HG02852 (cell line): ENCODE measurements around the gene RWDD4.
"Not testable (repeated sequence)": the region's sequence is repeated elsewhere in the genome, so short reads cannot be mapped to it uniquely, and the experiment has no call there.

ENCODE experiments used
- ATAC-seq: cut with Tn5 transposase; IDR thresholded peaks from one replicate; pipeline ENCODE4 v1.9.1; 2021; ENCODE audit warnings: mild to moderate bottlenecking, moderate library complexity; ENCODE audit not compliant: unreplicated experiment

The RWDD4 gene

DNA sequence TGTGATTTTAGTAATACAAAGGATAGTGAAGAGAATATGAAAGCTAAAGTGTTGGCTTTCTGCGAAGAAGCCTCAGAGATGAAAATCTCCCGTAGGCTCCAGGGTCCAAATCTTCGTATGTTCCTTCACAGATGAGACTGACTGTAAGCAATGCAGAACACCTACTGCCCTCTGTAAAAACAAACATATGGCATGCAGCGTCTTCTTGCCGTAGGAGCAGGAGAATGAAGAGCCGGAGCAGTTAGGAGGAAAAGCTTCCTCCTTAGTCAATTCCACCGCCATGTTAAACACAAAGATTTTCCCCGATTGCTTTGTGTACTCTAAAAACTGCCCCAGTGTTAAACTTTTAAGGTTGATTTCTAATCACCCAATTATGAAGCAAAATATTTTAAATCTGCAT is 22.5 kb downstream of the RWDD4 start:
- ATAC-seq = no peak

DNA sequence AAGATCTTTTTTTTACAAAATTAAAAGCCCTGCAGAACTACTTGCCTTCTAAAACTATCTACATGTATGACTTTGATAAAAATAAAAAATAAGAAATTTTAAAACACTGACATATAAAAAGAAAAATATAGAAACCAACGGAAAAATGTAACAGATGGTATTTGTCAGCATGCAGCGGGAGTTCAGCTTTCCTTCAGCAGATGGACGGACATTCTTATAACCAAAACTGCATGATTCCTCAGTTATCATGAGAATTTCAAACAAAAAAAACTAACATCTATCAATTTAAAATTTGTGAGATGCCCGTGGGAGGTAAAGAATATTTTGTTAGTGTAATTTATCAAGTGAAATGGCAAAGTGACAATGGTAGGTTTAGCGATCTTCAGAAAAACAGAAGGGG is 23.2 kb downstream of the RWDD4 start:
- no peak for ATAC-seq

DNA sequence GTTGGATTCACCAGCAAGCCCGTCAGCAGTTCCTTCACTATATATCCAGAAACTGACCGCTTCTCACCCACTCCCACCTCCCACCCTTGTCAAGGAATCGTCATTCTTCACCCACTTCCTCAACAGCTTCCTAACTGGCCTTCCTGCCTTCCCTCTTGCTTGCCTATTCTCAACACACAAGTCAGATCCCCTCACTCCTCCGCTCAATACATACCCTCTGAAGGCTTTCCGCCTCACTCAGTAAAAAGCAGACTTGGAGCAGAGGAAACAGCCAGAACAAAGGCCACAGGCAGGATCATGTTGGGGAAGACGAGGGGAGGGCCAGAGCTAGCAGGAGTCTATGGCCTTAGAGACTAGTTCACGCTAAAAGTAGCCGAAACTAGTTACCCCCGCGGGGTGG is 23.7 kb downstream of the RWDD4 start:
- ATAC-seq = no peak

DNA sequence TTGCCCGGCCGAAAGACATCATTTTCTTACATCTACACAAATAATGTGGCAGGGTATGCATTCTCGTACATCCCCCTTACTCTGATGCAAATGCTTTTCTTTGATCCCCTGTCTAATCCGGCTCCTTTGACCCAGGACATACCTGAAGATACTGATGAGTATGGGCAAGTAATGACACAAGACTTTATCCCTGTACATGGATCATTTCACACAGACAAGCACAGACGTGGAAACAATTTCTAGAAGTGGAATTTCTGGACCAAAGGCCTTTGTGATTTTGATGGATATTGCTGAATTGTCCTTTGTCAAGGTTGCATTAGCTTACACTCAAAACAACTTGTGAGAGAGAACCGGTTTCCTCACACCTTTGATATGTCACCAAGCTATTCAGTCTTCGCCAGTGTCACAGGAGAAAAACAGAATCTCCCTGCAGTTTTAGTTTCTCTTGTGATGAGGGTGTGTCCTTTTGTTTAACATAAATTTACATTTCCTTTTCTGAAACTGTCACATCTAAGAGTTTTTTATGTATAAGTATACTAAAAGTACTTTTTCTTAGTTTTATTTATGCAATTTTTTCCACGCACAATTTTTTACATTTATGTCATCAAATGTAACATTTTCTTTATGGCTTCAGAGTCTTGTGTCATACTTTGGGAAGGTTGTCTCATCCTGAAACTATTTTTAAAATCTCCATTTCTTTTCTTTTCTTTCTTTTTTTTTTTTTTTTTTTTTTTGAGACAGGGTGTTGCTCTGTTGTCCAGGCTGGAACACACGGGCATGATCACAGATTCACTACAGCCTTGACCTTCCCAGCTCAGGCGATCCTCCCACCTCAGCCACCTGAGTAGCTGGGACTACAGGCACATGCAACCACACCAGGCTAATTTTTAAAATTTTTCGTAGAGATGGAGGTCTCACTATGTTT is 25.2 kb downstream of the RWDD4 start:
- no peak for ATAC-seq

DNA sequence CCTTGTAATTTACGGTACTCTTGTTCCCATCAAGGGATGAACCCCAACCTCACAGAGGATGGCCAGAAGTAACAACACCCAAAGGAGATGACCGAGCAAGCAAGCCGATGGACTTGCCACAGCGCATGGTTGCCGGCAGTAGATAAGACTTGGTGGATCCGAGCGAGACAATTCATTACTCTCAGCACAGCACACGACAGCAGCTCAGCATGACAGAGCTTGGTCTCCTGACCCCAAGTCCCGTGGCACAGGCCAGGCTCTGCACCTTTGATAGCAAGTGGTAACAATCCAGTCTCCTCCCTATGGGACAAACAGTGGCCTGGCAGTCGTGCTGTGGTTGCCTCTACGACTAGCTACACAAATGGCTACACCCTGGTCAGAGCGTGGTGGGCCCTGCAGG is 26.3 kb downstream of the RWDD4 start:
- no peak for ATAC-seq

DNA sequence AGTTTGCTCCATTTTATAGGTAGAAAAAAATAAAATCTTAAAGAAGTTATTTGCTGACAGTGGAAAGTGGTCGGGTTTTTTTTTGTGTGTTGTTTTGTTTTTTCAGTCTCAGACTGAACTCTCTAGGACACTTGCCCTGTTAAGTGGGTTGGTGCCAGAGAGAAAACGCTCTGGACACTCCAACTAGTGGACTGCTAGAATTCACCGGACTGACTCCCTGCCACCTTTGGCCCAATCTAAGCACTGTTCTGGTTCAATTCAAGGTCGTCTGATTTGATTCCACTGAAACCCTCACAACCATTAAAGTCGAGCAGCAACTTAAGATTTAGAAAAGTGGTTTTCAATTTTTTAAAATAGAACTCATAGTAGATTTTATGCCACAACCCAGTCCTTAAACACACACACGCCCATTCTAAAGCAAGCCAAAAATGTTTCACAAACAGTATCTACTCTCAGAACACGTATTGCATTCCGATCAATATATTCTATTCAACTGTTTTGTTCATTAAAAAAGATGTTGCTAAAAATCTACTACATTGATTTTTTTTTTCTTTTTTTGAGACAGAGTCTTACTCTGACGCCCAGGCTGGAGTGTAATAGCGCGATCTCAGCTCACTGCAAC is 27.3 kb downstream of the RWDD4 start:
- no peak for ATAC-seq

DNA sequence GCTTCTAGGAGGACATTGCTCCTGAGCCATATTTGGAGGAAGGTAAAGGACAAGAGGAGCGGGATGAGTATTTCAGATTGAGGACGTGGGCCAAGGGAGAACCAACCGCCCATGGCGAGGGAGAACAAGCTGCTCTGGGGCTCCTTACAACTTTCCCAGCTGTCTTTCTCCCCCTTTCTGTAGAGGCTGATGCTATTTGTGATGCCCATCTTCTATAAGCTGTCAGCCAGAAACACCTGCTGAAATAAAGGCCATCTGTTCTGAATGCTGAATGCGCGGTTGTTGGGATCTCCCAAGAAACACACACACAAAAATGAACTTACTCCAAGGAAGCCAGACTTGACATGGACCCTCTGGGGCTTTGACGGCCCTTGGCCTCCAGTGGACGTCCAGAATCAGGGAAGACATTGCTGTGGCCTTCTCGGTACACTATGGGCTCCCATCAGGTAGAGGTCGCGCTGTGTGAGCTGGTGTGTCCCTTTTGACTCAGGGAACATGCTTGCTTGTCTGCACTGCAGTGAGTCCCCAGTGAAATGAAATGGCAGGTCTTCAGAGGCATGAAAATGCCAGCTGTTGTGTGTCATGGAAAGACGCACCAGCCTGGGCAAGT is 30.9 kb downstream of the RWDD4 start:
- no peak for ATAC-seq

DNA sequence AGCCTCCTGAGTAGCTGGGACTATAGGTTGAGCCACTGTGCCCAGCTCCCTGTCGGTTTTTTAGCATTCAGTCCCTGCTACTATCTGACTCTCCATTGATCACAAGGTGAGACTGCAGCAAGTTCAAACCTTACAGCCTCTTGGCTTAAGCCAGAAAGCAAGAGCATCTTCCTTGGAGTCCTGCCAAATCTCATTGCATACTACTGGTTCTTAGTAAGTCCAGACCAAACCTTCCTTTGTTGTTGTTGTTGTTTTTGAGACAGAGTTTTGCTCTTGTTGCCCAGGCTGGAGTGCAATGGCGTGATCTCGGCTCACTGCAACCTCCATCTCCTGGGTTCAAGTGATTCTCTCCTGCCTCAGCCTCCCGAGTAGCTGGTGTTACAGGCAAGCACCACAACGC is 31.7 kb downstream of the RWDD4 start:
- ATAC-seq = not testable (repeated sequence)

DNA sequence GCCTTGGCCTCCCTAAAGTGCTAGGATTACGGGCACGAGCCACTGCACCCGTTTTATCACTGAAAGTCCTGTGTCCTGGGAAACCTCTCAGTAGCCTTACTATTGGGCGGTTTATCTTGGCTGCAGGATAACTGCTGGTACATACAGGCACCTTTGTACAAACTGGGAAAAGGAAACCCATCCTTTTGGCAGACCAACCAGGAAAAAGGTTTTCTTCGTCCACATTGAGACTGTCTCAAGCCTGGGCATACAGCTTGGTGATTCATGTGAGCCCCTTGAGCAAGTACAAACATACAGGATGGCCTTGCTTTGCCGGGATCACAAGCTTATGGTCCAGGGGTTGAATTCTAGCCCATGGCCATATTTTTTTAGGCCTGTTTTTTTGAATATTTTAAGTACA is 32.8 kb downstream of the RWDD4 start:
- ATAC-seq = no peak

DNA sequence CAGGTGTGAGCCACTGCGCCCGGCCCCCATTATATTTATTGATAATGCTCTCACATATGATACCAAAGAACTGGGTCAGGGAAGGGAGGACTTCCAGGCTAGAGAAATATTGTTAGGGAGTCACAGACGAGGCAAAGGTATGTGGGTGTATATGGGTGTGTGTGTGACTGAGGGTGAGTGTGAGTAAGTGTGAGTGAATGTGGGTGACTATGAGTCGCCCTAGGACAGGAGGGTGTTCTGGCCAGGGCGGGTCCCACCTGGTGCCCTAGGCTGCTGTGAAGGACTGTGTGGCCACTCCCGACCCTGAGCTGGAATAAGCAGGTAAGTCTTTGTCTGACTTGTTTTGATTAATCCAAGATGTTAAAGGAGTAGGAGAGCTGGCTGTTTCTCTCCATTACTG is 34.4 kb downstream of the RWDD4 start:
- no peak for ATAC-seq

DNA sequence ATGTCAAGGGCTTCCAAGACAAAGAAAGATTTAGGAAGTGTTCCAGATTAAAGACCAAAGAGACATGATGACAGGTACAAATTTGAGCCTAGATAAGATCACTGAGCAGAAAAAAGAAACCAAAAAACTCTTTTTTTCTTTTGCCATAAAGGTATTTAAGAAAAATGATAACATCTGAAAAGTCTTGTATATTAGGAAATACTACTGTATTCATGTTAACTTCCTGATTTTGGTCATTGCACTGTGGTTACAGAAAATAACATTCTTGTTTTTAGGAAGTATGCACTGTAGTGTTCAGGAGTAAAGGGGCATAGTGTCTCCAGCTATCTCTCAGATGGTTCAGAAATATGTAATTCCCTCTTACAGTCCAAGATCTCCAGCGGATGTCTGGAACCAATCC is 37.1 kb downstream of the RWDD4 start:
- ATAC-seq = no peak

DNA sequence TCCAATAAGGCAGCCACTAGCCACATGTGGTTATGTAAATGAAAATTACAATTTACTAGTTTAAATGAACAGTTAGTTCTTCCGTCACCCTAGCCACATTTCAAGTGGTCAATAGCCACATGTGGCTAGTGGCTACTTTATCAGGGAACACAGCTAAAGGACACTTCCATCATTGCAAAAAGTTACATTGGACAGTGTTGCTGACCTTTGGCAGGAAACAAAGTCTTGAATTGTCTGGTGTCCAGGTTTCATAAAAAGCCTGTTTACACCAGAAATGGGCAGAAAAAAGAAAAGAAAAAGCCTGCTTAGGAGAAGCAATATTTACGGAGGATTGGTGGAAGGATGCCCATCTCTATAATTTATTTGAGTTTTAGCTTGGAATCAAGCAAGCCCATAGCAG is 38.6 kb downstream of the RWDD4 start:
- no peak for ATAC-seq

DNA sequence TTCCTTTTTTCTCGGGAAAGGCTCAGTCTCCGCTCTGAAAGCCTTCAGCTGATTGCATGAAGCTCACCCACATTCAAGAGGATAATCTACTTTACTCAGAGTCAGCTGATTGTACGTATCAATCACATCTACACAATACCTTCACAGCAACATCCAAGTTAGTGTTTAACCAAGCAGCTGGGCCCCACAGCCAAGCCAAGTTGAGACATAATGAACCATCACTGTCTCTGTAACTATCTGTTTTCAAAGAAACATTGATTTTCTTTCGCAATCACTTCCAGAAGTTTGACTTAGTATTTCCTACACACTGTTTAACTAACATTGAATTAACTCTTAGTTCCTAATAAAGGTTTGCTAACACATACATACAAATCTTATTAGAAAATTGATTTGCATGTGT is 40.3 kb downstream of the RWDD4 start:
- no peak for ATAC-seq

DNA sequence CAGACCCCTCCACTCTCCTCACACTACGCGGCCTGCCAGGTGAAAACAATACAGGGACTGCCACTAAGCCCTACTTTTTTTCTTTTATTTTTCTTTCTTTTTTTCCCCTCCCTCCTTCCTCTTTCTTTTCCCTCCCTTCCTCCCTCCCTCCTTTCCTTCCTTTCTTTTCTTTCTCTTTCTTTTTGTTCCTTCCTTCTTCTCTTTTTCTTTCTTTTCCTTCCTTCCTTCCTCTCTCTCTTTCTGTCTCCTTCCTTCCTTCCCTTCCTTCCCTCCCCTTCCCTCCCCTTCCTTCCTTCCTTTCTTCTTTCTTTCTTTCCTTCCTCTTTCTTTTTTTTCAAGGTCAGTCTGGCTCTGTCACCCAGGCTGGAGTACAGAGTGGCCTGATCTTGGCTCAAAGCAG is 41.9 kb downstream of the RWDD4 start:
- ATAC-seq = no peak

DNA sequence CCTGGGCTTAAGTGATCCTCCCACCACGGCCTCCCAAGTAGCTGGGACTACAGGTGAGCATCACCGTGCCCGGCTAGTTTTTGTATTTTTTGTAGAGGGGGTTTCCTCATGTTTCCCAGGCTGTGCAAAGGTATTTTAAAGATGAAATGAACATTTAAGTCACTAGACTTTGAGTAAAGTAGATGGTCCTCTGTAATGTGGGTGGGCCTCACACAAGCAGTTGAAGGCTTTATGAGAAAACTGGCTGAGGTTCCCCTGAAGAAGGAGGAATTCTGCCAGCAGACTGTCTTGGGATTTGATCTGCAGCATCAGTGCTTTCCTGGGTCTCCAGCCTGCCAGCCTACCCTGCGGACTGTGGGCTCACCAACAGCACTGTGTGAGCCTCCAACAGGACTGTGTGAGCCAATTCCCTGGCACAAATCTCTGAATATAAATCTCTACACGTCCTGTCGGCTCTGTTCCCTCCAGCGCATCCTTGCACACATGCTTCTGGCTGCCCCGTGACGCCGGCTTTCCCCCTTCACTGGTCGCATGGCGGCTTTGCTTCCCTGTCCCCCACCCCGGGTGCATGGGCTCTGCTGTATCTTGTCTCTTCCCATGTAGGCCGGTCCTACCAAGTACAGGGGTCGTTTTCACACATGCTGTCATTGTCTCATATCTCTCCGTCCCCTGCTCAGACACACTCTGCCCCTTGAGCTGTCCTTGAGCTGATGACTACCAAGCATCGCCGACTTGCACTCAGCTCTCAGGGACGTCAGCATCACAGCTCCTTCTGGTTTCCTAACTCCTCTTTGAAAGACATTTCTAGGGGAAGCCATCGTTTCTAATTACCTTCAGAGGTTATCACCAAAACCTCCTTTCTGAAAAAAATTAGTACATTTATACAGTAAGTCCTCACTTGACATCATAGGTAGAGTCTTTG is 46.4 kb downstream of the RWDD4 start:
- ATAC-seq = no peak

DNA sequence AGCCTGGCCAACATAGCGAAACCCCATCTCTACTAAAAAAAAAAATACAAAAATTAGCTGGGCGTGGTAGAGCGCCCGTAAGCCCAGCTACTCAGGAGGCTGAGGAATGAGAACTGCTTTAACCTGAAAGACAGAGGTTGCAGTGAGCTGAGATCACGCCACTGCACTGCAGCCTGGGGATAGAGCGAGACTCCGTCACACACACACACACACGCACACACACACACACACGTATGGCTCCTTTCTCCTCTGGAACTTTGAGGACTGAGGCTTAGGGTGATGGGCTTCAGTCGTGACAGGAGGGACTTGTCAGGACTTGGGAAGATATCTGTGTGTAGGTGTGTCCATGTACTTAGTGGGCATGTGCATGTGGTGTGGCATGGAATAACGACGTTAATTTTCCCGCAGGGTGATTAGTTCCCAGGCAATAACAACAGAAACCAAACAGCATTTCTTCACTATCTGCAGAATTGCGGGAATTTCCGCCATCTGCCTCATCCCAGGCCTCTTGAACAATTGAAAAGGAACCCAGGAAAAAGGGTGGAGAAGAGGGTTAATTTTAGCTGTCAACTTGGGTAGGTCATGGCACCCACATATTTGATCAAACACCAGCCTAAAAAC is 47.7 kb downstream of the RWDD4 start:
- ATAC-seq = no peak

DNA sequence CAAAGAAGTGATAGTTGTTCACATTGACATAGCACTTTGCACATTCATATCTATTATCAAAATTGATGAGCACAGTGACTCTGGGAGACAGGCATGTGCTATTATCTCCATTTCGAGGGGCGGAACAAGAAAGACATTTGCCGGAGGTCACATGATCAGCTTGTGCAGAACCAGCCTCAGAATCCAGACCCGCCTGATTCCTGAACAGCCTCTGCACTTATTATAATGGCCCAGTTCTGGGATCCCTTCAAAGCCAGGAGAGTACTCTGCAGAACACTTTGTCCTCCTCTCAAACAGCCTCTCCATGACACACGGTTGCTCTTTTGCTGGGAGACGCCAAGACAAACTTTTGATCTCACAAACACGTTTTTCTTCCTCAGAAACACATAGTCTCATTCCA is 48.4 kb downstream of the RWDD4 start:
- no peak for ATAC-seq

DNA sequence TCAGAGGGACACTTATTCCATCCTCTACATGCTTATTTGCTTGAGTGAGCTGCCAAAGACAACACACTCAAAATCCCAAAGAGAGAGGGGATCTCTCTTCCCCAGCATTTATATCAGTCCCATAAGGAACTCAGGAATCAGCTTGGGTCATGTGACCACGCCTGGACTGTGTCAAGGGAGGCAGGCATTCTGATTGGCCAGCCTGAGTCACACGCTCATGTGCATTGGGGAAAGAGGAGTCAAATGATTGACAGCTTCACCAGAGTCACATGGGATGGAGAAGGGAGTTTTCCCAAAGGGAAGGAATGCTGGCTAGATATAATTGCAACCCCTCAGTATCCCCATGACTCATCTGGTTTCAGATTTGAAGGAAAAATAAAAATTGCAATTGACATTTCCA is 49.0 kb downstream of the RWDD4 start:
- ATAC-seq = no peak

DNA sequence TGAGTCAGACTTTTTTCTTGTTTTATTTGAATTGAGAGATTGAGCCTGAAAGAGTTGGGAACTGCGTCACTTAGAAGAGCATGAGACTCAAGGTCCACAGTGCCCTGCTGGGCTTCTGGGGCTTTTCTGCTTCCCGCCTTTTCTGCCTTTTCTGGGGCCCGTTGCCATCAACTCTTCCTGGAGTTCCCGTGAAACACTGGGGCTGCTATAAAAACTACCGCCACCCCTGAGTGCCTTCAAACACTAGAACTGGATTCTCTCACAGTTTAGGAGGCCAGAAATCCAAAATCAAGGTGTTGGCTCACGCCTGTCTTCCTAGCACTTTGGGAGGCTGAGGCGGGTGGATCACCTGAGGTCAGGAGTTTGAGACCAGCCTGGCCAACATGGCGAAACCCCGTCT is 49.8 kb downstream of the RWDD4 start:
- no peak for ATAC-seq

DNA sequence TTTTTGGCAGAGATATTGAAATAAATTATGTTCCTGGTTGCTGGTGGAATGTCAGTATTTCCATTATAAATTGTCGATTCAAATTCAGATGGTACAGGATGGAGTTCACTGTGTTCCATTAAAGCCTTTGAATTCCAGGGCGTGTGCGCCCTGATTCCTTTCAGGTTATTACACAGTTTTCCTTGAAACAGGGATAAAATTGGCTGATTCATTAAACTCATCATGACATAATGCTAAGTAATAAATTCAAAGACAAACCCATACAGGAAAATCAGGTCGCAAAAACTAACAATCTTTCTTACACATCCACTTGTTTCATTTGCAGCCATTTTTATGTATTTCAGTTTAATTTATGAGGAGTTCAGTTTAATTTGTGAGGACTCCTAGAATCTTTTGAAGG is 51.1 kb downstream of the RWDD4 start:
- no peak for ATAC-seq

DNA sequence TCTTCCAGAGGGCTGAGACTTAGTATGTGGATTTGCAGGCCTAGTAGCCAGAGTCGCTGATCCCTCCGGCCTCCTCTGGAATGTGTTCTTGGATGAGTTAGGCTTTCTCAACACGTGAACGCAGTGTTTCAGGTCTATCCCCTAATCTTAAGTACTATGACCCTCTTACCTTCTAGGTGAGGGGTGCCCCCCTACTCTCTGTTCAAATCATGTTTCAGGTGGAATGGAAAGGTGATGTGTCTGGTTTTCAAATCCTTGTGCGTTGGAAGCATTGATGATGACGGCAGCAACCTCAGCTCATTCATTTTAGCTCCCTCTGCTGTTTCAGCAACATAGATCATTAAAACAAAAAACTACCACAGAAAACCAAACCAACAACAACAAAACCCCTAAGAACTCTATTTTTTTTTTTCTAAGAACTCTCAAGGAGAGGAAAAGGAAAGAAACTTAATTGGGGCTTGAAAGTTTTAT is 56.4 kb downstream of the RWDD4 start:
- ATAC-seq = no peak
